ENCODE measurements around the gene RELB.

DNA sequence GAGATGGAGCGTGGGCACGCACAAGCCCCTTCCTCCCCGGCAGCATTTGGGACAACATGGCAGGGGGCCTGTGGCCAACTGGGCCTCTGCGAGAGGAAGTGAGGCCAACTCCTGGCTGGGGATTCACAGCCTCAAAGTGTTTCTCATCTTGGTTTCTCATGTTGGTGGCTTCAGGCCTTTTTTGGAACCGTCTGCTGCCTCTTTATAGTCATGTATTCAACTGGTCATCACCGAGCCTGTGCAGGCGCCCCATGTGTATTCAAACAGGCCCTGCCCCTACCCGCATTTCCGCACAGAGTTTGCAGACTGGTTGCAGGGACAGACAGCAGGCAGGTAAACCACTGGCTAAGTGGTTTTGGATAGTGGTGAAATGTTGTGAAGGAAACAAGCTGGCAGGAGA, 17.3 kb upstream of the RELB start:
- TF ChIP-seq, protein P1, sequence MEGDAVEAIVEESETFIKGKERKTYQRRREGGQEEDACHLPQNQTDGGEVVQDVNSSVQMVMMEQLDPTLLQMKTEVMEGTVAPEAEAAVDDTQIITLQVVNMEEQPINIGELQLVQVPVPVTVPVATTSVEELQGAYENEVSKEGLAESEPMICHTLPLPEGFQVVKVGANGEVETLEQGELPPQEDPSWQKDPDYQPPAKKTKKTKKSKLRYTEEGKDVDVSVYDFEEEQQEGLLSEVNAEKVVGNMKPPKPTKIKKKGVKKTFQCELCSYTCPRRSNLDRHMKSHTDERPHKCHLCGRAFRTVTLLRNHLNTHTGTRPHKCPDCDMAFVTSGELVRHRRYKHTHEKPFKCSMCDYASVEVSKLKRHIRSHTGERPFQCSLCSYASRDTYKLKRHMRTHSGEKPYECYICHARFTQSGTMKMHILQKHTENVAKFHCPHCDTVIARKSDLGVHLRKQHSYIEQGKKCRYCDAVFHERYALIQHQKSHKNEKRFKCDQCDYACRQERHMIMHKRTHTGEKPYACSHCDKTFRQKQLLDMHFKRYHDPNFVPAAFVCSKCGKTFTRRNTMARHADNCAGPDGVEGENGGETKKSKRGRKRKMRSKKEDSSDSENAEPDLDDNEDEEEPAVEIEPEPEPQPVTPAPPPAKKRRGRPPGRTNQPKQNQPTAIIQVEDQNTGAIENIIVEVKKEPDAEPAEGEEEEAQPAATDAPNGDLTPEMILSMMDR (IDR thresholded peaks at IDR 0.05 in 2 of 3, conservative IDR thresholded peaks at IDR 0.05 in 1 of 3; ENCODE audit: control insufficient read depth in 2 of 3, extremely low read depth in 1 of 3, insufficient read depth in 1 of 3, low read depth in 3 of 3, low read length in 3 of 3) = no peak
- TF ChIP-seq NBN (IDR thresholded peaks at IDR 0.05) (no peak), YY1 (IDR thresholded peaks at IDR 0.05; ENCODE audit: low read depth, low read length) (no peak), MYB (IDR thresholded peaks at IDR 0.05; ENCODE audit: borderline replicate concordance, low read depth, low read length) (no peak), POLR2A (IDR thresholded peaks at IDR 0.05; ENCODE audit: low read depth, low read length) (no peak), EP300 (IDR thresholded peaks at IDR 0.05; ENCODE audit: borderline replicate concordance in 1 of 2, control insufficient read depth in 1 of 2, low read depth in 2 of 2, low read length in 2 of 2) (no peak), BRCA1 (IDR thresholded peaks at IDR 0.05; ENCODE audit: low read depth, low read length) (no peak), SMARCA5 (IDR thresholded peaks at IDR 0.05) (no peak), NR2C2 (IDR thresholded peaks at IDR 0.05; ENCODE audit: borderline replicate concordance, control insufficient read depth, insufficient read length, low read depth) (no peak), TAF1 (IDR thresholded peaks at IDR 0.05; ENCODE audit: borderline replicate concordance, low read depth, low read length) (no peak), ZNF274 (IDR thresholded peaks at IDR 0.05; ENCODE audit: insufficient read depth, insufficient read length) (no peak), ESRRA (IDR thresholded peaks at IDR 0.05; ENCODE audit: low read length) (no peak)
- TF ChIP-seq, protein P2, sequence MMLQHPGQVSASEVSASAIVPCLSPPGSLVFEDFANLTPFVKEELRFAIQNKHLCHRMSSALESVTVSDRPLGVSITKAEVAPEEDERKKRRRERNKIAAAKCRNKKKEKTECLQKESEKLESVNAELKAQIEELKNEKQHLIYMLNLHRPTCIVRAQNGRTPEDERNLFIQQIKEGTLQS (IDR thresholded peaks at IDR 0.05; ENCODE audit: borderline replicate concordance, extremely low read depth, low read depth, low read length) = no peak
- TF ChIP-seq, protein P3, sequence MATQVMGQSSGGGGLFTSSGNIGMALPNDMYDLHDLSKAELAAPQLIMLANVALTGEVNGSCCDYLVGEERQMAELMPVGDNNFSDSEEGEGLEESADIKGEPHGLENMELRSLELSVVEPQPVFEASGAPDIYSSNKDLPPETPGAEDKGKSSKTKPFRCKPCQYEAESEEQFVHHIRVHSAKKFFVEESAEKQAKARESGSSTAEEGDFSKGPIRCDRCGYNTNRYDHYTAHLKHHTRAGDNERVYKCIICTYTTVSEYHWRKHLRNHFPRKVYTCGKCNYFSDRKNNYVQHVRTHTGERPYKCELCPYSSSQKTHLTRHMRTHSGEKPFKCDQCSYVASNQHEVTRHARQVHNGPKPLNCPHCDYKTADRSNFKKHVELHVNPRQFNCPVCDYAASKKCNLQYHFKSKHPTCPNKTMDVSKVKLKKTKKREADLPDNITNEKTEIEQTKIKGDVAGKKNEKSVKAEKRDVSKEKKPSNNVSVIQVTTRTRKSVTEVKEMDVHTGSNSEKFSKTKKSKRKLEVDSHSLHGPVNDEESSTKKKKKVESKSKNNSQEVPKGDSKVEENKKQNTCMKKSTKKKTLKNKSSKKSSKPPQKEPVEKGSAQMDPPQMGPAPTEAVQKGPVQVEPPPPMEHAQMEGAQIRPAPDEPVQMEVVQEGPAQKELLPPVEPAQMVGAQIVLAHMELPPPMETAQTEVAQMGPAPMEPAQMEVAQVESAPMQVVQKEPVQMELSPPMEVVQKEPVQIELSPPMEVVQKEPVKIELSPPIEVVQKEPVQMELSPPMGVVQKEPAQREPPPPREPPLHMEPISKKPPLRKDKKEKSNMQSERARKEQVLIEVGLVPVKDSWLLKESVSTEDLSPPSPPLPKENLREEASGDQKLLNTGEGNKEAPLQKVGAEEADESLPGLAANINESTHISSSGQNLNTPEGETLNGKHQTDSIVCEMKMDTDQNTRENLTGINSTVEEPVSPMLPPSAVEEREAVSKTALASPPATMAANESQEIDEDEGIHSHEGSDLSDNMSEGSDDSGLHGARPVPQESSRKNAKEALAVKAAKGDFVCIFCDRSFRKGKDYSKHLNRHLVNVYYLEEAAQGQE (IDR thresholded peaks at IDR 0.05; ENCODE audit: low read depth, low read length) = no peak
